ENCODE data around the gene CCR4. TPM values are rescaled to one million over a fixed set of nuclear protein-coding genes. Genes with fewer than 3 reads are reported as not detected.
"Not testable (repeated sequence)": the region's sequence is repeated elsewhere in the genome, so short reads cannot be mapped to it uniquely, and the experiment has no call there.

Gene CCR4
- polyA plus RNA-seq, 2 of the 4 experiments (the other 2 are of a cell fraction): not detected

DNA sequence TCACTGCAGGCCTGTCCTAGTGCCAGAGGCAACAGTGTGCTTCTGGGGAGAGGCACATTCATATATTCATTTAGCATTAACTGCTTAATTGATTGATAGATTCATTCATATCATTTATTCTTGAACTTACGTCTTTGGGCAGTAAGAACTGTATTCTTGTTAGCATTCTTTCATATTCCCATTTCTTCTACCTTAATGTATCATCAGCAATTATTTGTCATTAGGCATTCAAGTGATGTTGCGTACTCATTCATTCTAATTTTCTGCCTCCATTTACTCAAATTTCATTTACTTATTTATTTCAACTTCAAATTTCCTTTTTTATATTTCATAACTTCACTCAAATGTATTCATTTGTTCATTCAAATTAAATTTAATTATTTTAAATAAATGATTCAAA is 31.5 kb upstream of the CCR4 start:
- WGBS (ENCODE audit: missing lambda C conversion rate): 67% methylated on average over 2 of the region's 2 CpGs
- TF ChIP-seq PHF8 (IDR thresholded peaks at IDR 0.05; ENCODE audit: borderline replicate concordance, low read depth) (no peak), MAFK (IDR thresholded peaks at IDR 0.05; ENCODE audit: partially characterized antibody) (peak; percentile 35)
- DNase-seq (ENCODE audit: low read depth in 1 of 2, low spot score in 1 of 2): no peak
- ChIA-PET POLR2A (no interaction called here), CTCF (no interaction called here)
- Histone ChIP-seq H3K9me3 (no peaks in the 10 kb centered on the region), H3K4me2 (no peak overlapping the region), H3K27ac (no peak overlapping the region), H3K4me1 (no peaks in the 10 kb centered on the region), H3K4me3 (no peak overlapping the region)
- FAIRE-seq: peak; percentile 63
- ATAC-seq: no peak

DNA sequence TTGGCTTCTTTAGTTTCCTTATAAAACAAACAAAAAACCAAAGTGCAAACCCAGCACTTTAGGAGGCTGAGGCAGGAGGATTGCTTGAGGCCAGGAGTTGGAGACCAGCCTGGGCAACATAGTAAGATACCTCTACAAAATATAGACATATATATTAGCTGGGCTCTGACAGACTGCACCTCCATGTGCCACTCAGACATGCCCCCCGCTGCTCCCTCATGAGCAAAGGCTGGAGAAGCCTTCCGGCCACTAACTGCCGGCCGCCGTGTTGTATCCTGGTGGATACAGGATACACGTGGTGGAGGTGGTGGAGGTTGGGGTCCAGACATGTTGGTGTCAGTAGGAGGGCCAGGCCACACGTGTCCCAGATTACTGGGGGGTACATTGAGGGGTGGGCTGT is 29.4 kb upstream of the CCR4 start:
- ChIA-PET CTCF (interaction anchor here (1.3 kb wide), 1 partner anchor 13 kb away, joined by 4 read pairs; no protein-coding TSS in a partner anchor), POLR2A (no interaction called here)
- ATAC-seq (no peak), FAIRE-seq (no peak), DNase-seq (ENCODE audit: low read depth in 1 of 2, low spot score in 1 of 2) (no peak)
- WGBS (ENCODE audit: missing lambda C conversion rate): 61% methylated on average over 7 of the region's 7 CpGs
- TF ChIP-seq, protein P1, sequence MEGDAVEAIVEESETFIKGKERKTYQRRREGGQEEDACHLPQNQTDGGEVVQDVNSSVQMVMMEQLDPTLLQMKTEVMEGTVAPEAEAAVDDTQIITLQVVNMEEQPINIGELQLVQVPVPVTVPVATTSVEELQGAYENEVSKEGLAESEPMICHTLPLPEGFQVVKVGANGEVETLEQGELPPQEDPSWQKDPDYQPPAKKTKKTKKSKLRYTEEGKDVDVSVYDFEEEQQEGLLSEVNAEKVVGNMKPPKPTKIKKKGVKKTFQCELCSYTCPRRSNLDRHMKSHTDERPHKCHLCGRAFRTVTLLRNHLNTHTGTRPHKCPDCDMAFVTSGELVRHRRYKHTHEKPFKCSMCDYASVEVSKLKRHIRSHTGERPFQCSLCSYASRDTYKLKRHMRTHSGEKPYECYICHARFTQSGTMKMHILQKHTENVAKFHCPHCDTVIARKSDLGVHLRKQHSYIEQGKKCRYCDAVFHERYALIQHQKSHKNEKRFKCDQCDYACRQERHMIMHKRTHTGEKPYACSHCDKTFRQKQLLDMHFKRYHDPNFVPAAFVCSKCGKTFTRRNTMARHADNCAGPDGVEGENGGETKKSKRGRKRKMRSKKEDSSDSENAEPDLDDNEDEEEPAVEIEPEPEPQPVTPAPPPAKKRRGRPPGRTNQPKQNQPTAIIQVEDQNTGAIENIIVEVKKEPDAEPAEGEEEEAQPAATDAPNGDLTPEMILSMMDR (IDR thresholded peaks at IDR 0.05): no peak
- TF ChIP-seq MAFK (IDR thresholded peaks at IDR 0.05; ENCODE audit: partially characterized antibody): peak; percentile 3
- Histone ChIP-seq H3K9me3 (no peaks in the 10 kb centered on the region), H3K4me2 (no peak overlapping the region), H3K4me3 (no peak overlapping the region), H3K4me1 (no peaks in the 10 kb centered on the region), H3K27ac (no peak overlapping the region)

DNA sequence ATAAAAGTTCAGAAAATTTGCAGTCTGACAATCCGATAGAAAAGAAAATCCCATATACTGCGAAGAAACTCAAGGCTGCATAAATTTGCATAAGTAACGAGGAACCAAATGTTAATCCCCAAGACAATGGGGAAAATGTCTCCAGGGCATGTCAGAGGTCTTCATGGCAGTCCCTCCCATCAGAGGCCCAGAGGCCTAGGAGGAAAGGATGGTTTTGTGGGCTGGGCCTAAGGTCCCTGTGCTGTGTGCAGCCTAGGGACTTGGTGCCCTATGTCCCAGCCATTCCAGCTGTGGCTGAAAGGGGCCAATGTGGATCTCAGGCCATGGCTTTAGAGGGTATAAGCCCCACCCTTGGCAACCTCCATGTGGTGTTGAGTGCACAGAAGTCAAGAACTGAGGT is 21.3 kb upstream of the CCR4 start:
- CTCF ChIA-PET: interaction anchor here (1.4 kb wide), 1 partner anchor 149 kb away, joined by 7 read pairs; no protein-coding TSS in a partner anchor

DNA sequence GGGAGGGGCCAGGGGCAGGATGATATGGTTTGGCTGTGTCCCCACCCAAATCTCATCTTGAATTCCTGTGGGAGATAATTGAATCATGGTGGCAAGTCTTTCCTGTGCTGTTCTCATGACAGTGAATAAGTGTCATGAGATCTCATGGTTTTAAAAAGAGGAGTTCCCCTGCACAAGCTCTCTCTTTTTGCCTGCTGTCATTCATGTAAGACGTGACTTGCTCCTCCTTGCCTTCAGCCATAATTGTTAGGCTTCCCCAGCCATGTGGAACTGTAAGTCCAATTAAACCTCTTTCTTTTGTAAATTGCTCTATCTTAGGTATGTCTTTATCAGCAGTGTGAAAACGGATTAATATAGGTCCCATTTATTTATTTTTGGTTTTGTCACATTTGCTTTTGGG is 20.2 kb upstream of the CCR4 start:
- FAIRE-seq; ATAC-seq; DNase-seq (ENCODE audit: low read depth in 1 of 2, low spot score in 1 of 2); H3K4me3 ChIP-seq; H3K27ac ChIP-seq; H3K4me1 ChIP-seq; POLR2A ChIA-PET; H3K9me3 ChIP-seq; H3K4me2 ChIP-seq: not testable (repeated sequence)
- CTCF ChIA-PET: interaction anchor here (1.4 kb wide), 1 partner anchor 150 kb away, joined by 7 read pairs; no protein-coding TSS in a partner anchor
- 51% methylated on average over 2 of the region's 2 CpGs for whole genome bisulfite sequencing (ENCODE audit: missing lambda C conversion rate)

More for the DNA sequence above, 21.3 kb upstream of the CCR4 start:
- no peak overlapping the region for H3K4me3 ChIP-seq
- no peaks in the 10 kb centered on the region for H3K4me1 ChIP-seq
- no peak overlapping the region for H3K4me2 ChIP-seq
- no peak for FAIRE-seq
- no peak overlapping the region for H3K27ac ChIP-seq
- POLR2A ChIA-PET: no interaction called here
- 79% methylated on average over 3 of the region's 3 CpGs for WGBS (ENCODE audit: missing lambda C conversion rate)
- no peak for ATAC-seq
- TF ChIP-seq EHF (CRISPR knock-in tag; IDR thresholded peaks at IDR 0.05) (no peak), CHD2 (IDR thresholded peaks at IDR 0.05; ENCODE audit: low read length, partially characterized antibody) (no peak), MAFK (IDR thresholded peaks at IDR 0.05; ENCODE audit: partially characterized antibody) (no peak), FOXS1 (CRISPR knock-in tag; IDR thresholded peaks at IDR 0.05) (no peak), CBX8 (IDR thresholded peaks at IDR 0.05) (no peak), TP53 (CRISPR knock-in tag; IDR thresholded peaks at IDR 0.05) (no peak), HOXB13 (CRISPR knock-in tag; IDR thresholded peaks at IDR 0.05; ENCODE audit: low read depth) (no peak), CHD4 (IDR thresholded peaks at IDR 0.05; ENCODE audit: borderline replicate concordance) (no peak), KDM5A (IDR thresholded peaks at IDR 0.05) (no peak), POLR2AphosphoS2 (conservative IDR thresholded peaks at IDR 0.05; ENCODE audit: low read length) (no peak), HOXA7 (CRISPR knock-in tag; IDR thresholded peaks at IDR 0.05) (no peak), ZFP36 (IDR thresholded peaks at IDR 0.05; ENCODE audit: borderline replicate concordance, partially characterized antibody) (no peak), ZNF302 (CRISPR knock-in tag; IDR thresholded peaks at IDR 0.05) (no peak), FOSL2 (IDR thresholded peaks at IDR 0.05) (no peak), FOSL2 (CRISPR knock-in tag; IDR thresholded peaks at IDR 0.05) (no peak), EP300 (IDR thresholded peaks at IDR 0.05) (no peak), NFE2L2 (conservative IDR thresholded peaks at IDR 0.05; ENCODE audit: low read length) (no peak)
- TF ChIP-seq, protein P2, sequence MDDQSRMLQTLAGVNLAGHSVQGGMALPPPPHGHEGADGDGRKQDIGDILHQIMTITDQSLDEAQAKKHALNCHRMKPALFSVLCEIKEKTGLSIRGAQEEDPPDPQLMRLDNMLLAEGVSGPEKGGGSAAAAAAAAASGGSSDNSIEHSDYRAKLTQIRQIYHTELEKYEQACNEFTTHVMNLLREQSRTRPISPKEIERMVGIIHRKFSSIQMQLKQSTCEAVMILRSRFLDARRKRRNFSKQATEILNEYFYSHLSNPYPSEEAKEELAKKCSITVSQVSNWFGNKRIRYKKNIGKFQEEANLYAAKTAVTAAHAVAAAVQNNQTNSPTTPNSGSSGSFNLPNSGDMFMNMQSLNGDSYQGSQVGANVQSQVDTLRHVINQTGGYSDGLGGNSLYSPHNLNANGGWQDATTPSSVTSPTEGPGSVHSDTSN (IDR thresholded peaks at IDR 0.05): no peak
- TF ChIP-seq, protein P3, sequence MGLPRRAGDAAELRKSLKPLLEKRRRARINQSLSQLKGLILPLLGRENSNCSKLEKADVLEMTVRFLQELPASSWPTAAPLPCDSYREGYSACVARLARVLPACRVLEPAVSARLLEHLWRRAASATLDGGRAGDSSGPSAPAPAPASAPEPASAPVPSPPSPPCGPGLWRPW (IDR thresholded peaks at IDR 0.05): no peak
- TF ChIP-seq, protein P4, sequence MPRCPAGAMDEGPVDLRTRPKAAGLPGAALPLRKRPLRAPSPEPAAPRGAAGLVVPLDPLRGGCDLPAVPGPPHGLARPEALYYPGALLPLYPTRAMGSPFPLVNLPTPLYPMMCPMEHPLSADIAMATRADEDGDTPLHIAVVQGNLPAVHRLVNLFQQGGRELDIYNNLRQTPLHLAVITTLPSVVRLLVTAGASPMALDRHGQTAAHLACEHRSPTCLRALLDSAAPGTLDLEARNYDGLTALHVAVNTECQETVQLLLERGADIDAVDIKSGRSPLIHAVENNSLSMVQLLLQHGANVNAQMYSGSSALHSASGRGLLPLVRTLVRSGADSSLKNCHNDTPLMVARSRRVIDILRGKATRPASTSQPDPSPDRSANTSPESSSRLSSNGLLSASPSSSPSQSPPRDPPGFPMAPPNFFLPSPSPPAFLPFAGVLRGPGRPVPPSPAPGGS (IDR thresholded peaks at IDR 0.05): no peak
- TF ChIP-seq, protein P5, sequence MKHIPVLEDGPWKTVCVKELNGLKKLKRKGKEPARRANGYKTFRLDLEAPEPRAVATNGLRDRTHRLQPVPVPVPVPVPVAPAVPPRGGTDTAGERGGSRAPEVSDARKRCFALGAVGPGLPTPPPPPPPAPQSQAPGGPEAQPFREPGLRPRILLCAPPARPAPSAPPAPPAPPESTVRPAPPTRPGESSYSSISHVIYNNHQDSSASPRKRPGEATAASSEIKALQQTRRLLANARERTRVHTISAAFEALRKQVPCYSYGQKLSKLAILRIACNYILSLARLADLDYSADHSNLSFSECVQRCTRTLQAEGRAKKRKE (CRISPR knock-in tag; IDR thresholded peaks at IDR 0.05; ENCODE audit: low read depth): no peak
- DNase-seq (ENCODE audit: low read depth in 1 of 2, low spot score in 1 of 2): no peak
- no peaks in the 10 kb centered on the region for H3K9me3 ChIP-seq
